K562 (cell line): ENCODE data around the gene KIR2DL3.

ENCODE experiments used
- CEBPZ ChIP-seq: fragments of 150-350 bp; IDR thresholded peaks from 2 replicates; pipeline ENCODE4 v1.6.1; 2014; ENCODE audit warnings: low read depth, mild to moderate bottlenecking, low read length, borderline replicate concordance
- GTF3C2 ChIP-seq: IDR thresholded peaks from 3 replicates; pipeline ENCODE4 v1.6.1; 2011; ENCODE audit warnings: borderline replicate concordance, mild to moderate bottlenecking, moderate library complexity; ENCODE audit not compliant: insufficient read length; ENCODE audit errors: extremely low read depth

- no peak for TF ChIP-seq CEBPZ
- TF ChIP-seq GTF3C2 = no peak
Measured at GRCh38 chr19:54727562-54727961, 10.8 kb upstream of the KIR2DL3 start.
